NCI-H1417 (cell line): ENCODE results near the gene FBLIM1.

Experiments
- DNase-seq, 3 experiments: peaks; one replicate each; lab custom pipeline; 2025; lab: John Stamatoyannopoulos, UW

The FBLIM1 gene

DNA sequence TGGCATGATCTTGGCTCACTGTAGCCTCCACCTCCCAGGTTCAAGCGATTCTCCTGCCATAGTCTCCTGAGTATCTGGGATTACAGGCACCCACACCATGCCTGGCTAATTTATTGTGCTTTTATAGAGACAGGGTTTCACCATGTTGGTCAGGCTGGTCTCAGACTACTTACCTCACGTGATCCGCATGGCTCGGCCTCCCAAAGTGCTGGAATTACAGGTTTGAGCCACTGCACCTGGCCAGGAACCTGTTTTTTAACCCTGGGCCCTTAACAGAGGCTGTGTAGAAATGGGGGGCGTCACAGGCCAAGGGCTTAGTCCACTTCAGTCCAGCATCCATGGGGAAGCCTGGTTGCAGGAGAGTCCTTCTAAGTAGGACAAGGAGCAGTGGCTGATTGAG, 9.3 kb downstream of the FBLIM1 start:
- DNase-seq: no peak

DNA sequence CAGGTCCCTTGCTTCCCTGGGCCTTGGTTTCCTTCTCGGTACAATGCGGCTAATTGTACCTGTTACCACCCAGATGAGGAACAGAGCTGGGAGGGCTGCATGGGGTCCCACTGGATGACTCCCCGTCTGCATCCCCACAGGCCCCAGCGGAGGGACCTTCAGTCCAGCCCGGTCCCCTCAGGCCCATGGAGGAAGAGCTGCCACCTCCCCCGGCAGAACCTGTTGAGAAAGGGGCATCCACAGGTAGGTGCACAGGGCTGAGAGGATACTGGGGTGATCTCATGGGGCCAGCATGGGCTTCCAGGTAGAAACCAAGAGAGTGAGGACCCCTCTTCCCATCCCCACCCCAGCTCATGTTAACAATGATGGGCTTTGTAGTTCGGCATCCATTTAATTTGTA, 9.8 kb downstream of the FBLIM1 start:
- DNase-seq: no peak

- no peak for DNase-seq
These were observed 11.8 kb downstream of the FBLIM1 start for GRCh38 chr1:15770313-15770962.

- no peak for DNase-seq
These were observed 13.4 kb downstream of the FBLIM1 start for GRCh38 chr1:15771836-15772515.

GRCh38 chr1:15775706-15776105, 17.1 kb downstream of the FBLIM1 start:
- DNase-seq: no peak

DNA sequence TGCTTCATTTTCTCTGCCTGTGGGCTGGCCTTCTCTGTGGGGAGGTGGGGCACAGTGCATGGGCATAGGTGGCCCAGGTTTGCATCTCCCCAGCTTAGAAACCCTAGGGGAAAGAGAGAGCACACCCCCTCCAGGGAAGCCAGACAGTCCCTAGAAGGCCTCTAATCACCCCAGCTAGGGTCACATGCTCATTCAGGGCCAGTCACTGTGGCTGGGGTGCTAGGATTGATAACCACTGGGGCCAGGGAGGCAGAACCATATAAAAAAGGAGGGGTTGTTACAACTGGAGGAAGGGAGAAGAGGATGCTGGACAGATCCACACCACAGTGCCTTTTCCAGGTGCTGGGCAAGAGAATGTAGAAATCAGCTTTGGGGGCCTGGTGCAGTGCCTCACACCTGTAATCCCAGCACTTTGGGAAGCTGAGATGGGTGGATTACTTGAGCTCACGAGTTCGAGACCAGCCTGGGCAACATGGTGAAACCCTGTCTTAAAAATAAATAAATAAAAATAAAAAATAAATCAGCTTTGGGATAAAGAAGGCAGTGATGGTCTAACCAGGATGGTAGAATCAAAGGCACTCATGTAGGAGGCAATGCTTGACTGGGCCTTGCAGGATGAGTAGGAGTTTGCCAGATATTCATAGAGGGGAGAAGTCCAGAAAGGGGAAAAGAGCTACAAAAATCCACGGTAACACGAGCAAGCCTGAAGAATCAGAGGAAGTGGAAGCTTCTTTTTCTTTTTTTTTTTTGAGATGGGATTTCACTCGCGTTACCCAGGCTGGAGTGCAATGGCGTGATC, 19.5 kb downstream of the FBLIM1 start:
- no peak for DNase-seq

DNA sequence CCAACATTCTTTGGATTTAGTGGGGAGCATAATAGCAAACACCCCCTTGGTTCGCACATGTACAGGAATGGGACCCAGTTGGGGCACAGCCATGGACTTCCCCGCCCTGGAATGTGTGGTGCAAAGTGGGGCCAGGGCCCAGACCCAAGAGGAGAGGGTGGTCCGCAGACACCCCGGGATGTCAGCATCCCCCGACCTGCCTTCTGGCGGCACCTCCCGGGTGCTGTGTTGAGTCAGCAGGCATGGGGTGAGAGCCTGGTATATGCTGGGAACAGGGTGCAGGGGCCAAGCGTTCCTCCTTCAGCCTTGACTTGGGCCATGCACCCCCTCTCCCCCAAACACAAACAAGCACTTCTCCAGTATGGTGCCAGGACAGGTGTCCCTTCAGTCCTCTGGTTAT, 27.1 kb downstream of the FBLIM1 start:
- DNase-seq: no peak

GRCh38 chr1:15786581-15786980, 28.0 kb downstream of the FBLIM1 start:
- no peak for DNase-seq

DNA sequence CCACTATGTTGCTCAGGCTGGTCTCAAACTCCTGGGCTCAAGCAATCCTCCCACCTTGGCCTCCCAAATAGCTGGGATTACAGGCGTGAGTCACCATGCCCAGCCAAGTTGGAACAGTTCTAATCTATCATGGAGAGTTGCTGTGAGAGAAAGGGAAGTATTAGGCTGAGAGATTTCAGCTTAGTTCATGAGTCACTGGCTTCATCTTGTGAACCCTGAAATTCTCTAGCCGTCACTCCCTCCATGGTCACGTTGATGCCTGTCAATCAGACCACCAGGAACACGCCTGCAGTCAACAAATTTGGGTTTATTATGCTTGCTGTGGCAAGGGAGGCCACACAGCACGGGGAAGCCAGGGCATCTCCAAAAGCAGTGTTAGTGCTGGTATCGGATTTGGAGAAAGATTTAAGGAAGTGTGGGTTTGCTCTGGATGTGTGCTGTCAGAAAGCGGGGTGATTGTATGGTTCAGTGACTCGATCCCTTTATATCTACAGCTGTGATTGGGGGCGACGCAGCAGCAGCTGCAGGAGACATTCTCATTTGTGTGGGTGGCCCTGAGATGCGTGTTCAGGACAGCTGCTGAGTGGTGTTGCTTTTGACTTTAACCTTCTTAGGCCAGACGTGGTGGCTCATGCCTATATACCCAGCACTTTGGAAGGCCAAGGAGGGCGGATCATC, 30.2 kb downstream of the FBLIM1 start:
- DNase-seq: no peak

DNA sequence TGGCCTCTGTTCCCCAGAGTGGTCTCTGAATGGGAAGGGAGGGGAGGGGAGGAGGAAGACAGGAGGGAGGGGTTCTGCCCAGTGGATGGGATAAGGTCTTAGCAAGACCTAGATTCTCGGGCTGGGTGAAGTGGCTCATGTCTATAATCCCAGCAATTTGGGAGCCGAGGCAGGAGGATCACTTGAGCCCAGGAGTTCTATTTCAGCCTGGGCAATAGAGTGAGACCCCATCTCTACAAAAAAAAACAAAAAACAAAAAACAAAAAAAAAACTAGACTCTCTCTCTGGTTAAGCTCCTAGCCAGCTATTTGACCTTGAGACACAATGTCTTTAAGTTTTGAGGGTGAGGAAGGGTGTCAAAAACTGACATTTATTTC, 37.5 kb downstream of the FBLIM1 start:
- no peak for DNase-seq

DNA sequence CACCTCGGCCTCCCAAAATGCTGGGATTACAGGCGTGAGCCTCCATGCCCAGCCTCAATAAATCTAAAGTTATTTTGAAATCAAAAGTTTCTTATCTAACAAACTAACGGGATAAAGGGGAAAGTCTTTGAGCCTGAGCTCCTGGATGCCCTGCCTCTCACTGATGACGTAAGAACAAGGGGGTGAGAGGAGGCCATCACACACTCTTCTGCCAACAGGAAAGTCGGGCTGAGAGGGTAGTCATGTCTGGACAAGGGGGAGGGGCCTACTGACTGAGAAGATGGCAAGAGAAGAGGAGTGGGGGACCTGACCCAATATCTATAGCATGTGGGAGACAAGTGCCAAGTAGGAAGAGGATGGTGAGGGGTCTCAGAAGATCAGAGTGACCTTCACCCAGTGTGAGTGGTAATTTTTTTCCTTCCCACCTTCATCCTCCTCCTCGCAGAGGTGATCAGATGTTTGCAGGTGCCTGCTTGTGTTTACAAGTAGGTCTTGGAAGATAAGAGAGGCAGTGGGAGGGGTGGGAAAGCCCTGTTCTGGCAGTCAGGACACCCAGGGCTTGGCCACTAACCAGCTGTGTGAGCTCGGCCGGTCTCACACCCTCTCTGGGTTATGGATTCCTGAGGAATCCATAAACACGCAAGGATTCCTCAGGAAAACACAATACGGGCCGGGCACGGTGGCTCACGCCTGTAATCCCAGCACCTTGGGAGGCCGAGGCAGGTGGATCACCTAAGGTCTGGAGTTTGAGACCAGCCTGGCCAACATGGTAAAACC, 39.2 kb downstream of the FBLIM1 start:
- DNase-seq: no peak

GRCh38 chr1:15799004-15799867, 40.6 kb downstream of the FBLIM1 start:
- DNase-seq: no peak

DNA sequence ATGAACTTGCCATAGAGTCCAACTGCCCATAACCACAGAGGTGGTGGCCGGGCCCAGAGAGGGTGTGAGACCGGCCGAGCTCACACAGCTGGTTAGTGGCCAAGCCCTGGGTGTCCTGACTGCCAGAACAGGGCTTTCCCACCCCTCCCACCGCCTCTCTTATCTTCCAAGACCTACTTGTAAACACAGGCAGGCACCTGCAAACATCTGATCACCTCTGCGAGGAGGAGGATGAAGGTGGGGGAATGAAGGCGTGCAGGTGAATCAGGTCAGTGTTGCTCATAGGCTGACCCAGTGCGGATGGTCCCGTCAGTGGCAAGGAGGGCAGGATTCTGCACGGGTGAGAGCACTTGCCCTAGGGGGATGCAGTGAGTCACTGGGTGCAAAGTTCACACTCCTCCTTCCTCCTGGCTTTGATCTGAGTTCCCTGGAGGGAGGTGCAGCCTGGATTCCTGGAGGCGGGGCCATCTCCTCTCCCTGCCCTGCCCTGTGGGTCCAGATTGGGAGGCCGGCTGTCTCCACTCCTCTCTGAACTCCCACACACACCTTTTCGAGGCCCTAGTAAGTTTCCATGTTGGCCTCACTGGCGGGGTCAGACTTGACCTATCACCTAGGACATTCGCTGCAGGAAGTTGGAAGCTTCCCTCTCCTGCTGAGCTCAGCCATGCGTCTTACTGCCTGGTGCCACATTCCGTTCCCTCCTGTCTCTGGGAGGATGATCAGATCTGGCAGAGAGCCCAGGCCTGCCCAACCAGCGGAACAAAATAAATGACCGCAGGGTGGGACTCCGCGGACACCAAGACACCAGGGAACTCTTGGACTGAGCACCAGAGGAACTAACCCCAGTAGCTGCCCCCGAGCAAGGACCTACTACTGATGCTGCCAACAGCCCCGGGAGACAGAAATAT, 41.6 kb downstream of the FBLIM1 start:
- DNase-seq: peak in 2 of 3 experiments; percentile 29 to 52

DNA sequence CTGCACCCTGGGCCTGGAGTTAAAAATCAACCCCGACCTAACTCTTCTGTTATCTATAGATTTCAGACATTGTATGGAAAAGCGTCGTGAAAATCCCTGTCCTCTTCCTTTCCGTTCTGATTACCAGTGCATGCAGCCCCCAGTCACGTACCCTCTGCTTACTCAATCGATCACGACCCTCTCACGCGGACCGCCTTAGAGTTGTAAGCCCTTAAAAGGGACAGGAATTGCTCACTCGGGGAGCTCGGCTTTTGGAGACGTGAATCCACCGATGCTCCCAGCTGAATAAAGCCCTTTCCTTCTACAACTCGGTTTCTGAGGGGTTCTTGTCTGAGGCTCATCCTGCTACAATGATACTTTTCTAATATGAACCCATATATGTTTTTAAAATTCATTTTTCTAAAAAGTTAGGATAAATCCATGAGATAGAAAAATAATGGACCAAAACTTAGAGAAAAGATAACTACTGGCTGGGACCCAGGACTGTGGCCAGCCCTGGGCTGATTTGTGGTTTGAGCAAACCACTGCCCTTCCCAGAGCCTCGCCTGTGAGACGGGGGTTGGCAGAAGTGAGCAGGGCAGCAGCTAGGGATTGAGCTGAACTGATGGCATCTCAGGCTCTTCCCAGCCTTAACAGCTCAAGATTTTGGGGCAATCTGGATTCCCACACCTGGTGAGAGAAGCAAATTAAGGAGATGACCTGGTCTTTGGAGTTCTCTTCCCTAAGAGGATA, 43.8 kb downstream of the FBLIM1 start:
- DNase-seq: no peak

DNA sequence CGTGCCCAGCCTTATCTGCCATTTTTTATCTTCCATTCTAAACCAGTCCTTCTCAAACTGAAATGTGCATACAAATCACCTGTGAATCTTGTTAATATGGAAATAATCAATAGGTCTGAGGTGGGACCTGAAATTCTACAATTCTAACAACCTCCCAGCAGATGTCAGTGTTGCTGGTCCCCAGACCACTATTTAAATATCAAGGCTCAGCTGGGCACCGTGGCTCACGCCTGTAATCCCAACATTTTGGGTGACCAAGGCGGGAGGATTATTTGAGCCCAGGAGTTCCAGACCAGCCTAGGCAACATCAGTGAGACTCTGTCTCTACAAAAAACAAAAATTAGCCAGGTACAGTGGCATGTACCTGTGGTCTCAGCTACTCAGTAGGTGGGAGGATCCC, 44.8 kb downstream of the FBLIM1 start:
- peak in 2 of 3 experiments; percentile 36 to 57 for DNase-seq

GRCh38 chr1:15804060-15804459, 45.5 kb downstream of the FBLIM1 start:
- peak in 1 of 3 experiments; percentile 5 for DNase-seq

GRCh38 chr1:15807121-15807520, 48.5 kb downstream of the FBLIM1 start:
- no peak for DNase-seq

- peak in 1 of 3 experiments; percentile 34 for DNase-seq
These were observed 49.0 kb downstream of the FBLIM1 start, which contains the start of gene UQCRHL for GRCh38 chr1:15807549-15807948. UQCRHL (minus strand) TSS chr1:15807649; CDS start chr1:15807649, 0 bp downstream.

DNA sequence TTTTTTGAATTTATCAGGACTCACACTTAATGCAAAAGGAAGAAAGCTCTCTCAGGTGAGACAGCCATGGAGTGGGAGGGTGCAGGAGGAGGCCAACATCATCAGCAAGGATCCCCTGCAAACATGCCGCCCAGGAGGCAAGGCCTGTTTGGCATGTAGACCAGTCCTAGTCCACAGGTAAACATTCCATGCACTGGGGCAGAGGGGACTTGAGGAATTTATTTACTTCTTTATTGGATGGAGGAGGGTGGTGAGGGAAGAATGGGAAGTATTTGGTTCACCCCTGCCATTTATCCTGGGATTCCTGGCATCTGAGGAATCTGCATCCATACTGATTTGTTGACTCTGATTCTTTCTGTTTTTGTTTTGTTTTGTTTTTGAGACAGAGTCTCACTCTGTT, 50.4 kb downstream of the FBLIM1 start:
- no peak for DNase-seq
